Peyer's patch (tissue), 4 donors: ENCODE measurements around the gene RBBP8NL. TPM values are rescaled to one million over a fixed set of nuclear protein-coding genes. Genes with fewer than 3 reads are reported as not detected.

Source experiments
- DNase-seq, 3 donors: peaks; one replicate each; pipeline ENCODE4 v3.0.0-alpha.2; 2017 to 2019
- H3K27ac ChIP-seq, 4 donors: fragments of 200-600 bp; sonication (generic); one replicate each; pipeline ENCODE4 v1.5.1; 2016 to 2019
- H3K27me3 ChIP-seq, 2 donors: fragments of 200-600 bp; sonication (generic); one replicate each; pipeline ENCODE4 v1.5.1; 2019
- H3K36me3 ChIP-seq, 3 donors: fragments of 200-600 bp; sonication (generic); one replicate each; pipeline ENCODE4 v1.5.1; 2016 to 2019
- H3K4me1 ChIP-seq, 4 donors: fragments of 200-600 bp; sonication (generic); one replicate each; pipeline ENCODE4 v1.5.1; 2016 to 2019
- H3K4me3 ChIP-seq, 4 donors: fragments of 200-600 bp; sonication (generic); 1 replicate in 3 of 4; 2 replicates in 1 of 4; pipeline ENCODE4 v1.5.1; 2016 to 2019; ENCODE audit warnings: mild to moderate bottlenecking in 1 of 4
- H3K9me3 ChIP-seq, 4 donors: fragments of 200-600 bp; sonication (generic); one replicate each; pipeline ENCODE4 v1.5.1; 2016 to 2019; ENCODE audit warnings: mild to moderate bottlenecking in 1 of 4
- POLR2A ChIP-seq, 2 donors: fragments of 450-650 bp; IDR thresholded peaks; one replicate each; pipeline ENCODE4 v1.5.1; 2017; ENCODE audit warnings: antibody characterized with exemption in 2 of 2, mild to moderate bottlenecking in 2 of 2, moderate library complexity in 2 of 2
- total RNA-seq, 4 donors: library from RNA; depleted of rRNA; stranded (reverse); fragments of >200 nt; gene quantifications; one replicate each; pipeline ENCODE4 v1.1.0, GENCODE V29; 2016
- TF ChIP-seq, protein P1 (sequence below), 6 experiments: fragments of 450-650 bp in 4 of 6; fragments of 200-600 bp in 2 of 6; sonication (generic) in 1 of 6; IDR thresholded peaks; one replicate each; pipeline ENCODE4 v1.5.1; 2017 to 2019; ENCODE audit warnings: antibody characterized with exemption in 6 of 6, mild to moderate bottlenecking in 3 of 6, moderate library complexity in 1 of 6

The RBBP8NL gene
- total RNA-seq, 4 donors from 2014 or later: 6.6 to 26.7 (median 13.4) TPM

DNA sequence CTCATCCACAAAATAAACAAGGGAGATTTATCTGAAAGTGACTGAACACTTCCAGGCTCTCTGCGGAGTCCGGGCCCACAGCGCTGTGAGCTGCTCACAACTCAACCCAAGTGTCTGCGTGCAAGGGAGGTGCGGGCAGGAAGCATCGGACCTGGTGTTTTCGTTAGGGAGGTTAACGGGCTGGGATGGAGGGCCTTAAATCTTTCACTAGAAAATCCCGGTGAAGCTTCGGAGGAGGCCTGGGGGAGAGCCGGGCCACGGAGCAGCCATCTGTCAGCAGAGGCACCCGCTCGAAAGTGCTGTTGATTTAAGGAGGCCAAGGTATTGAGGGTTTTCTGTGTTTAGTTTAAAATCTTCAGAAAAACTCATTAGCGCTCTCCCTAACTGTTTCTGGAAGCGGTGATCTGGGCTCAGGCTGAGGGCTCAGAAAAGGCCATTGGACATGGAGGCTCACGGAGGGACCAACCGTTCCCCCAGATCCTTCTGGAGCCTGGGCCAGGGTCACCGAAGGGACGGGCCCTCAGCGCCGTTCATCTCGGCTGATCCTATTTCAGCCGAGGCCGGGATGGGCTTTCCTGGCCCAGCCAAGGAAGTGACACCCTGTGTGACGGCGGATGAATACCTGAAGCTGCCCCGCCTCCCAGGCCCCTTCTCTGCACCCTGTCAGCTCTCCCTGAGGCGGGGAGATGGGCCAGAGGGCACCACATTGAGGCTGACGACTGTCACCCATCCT, 27.7 kb upstream of the RBBP8NL start:
- H3K27ac ChIP-seq: no peak overlapping the region
- no peaks in the 10 kb centered on the region for H3K27me3 ChIP-seq
- no peaks in the 10 kb centered on the region for H3K9me3 ChIP-seq
- H3K4me3 ChIP-seq: no peak overlapping the region
- TF ChIP-seq, protein P1, sequence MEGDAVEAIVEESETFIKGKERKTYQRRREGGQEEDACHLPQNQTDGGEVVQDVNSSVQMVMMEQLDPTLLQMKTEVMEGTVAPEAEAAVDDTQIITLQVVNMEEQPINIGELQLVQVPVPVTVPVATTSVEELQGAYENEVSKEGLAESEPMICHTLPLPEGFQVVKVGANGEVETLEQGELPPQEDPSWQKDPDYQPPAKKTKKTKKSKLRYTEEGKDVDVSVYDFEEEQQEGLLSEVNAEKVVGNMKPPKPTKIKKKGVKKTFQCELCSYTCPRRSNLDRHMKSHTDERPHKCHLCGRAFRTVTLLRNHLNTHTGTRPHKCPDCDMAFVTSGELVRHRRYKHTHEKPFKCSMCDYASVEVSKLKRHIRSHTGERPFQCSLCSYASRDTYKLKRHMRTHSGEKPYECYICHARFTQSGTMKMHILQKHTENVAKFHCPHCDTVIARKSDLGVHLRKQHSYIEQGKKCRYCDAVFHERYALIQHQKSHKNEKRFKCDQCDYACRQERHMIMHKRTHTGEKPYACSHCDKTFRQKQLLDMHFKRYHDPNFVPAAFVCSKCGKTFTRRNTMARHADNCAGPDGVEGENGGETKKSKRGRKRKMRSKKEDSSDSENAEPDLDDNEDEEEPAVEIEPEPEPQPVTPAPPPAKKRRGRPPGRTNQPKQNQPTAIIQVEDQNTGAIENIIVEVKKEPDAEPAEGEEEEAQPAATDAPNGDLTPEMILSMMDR (IDR thresholded peaks at IDR 0.05): no peak
- TF ChIP-seq POLR2A (IDR thresholded peaks at IDR 0.05): no peak
- peaks cover 0 to 13% (median 0%) of the 10 kb centered on the region in 4 donors for H3K4me1 ChIP-seq
- no peaks in the 10 kb centered on the region for H3K36me3 ChIP-seq
- no peak for DNase-seq

DNA sequence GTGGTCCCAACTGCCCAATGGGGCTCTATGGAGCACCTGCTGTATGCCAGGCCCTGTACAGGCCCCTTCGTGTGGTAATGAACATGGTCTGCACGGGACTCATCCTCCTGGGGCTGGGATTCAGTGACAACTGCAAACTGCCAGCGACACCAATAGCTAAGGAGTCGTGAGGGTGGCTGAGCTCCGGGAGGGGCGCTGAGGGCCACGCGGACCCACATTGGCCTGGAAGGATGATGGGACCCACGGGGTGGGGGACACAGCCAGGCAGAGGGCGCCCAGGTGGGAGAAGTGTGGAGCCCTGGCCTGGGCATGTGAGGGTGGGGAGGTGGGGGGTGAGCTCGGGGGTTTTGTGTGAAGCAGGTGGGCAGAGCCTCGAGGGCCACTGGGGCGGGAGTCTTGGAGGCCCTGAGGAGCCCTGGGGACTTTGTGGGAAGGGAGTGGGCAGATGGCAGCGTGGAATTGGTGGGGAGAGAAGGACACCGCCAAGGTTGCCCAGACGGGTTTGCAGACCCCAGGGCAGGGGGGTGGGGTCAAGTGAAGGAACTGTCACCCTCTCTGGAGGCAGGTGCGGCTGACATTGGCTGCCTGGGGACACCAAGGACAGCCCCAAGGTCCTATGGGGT, 26.0 kb upstream of the RBBP8NL start:
- DNase-seq: no peak
- Histone ChIP-seq H3K27me3 (no peaks in the 10 kb centered on the region), H3K4me1 (peaks cover 0 to 22% (median 0%) of the 10 kb centered on the region in 4 donors)

DNA sequence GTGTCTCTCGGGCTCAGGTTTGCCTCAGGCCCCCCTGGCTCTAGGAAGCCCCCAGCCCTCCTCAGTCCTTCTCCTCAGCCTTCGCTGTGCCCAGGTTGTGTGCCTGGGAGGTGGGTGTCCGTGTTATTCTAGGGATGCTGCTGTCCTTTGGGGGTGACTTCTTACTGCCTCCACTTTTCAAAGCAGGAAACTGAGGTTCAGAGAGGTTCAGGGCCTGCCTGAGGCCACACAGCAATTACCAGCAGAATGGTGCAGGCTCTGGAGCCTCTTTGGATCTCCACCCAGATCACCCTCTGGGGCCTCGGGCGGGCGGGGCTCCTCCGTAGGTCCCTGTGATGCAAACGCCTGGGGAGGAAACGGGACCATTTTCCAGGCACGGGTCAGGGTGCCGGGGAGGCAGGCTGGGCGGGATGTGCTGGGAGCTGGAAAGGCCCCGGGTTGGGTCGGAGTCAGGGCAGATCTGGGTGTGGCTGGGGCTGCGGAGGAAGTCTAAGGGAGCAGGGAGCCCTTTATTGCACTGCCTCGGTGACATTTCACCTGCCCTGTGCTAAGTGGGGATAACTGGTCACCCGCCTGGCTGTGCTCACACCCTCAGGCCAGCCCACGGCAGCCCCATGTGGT, 25.2 kb upstream of the RBBP8NL start:
- Histone ChIP-seq H3K36me3 (no peaks in the 10 kb centered on the region), H3K27me3 (no peaks in the 10 kb centered on the region), H3K27ac (no peak overlapping the region), H3K9me3 (no peaks in the 10 kb centered on the region), H3K4me1 (peaks cover 0 to 22% (median 0%) of the 10 kb centered on the region in 4 donors), H3K4me3 (no peak overlapping the region)
- peak in 2 of 3 donors; percentile 79 to 80 for DNase-seq
- no peak for TF ChIP-seq POLR2A (IDR thresholded peaks at IDR 0.05)
- TF ChIP-seq, protein P1 (IDR thresholded peaks at IDR 0.05): no peak

More for the DNA sequence above, 26.0 kb upstream of the RBBP8NL start:
- TF ChIP-seq, protein P1 (IDR thresholded peaks at IDR 0.05): no peak
- no peak for TF ChIP-seq POLR2A (IDR thresholded peaks at IDR 0.05)
- Histone ChIP-seq H3K9me3 (no peaks in the 10 kb centered on the region), H3K27ac (no peak overlapping the region), H3K36me3 (no peaks in the 10 kb centered on the region), H3K4me3 (no peak overlapping the region)

DNA sequence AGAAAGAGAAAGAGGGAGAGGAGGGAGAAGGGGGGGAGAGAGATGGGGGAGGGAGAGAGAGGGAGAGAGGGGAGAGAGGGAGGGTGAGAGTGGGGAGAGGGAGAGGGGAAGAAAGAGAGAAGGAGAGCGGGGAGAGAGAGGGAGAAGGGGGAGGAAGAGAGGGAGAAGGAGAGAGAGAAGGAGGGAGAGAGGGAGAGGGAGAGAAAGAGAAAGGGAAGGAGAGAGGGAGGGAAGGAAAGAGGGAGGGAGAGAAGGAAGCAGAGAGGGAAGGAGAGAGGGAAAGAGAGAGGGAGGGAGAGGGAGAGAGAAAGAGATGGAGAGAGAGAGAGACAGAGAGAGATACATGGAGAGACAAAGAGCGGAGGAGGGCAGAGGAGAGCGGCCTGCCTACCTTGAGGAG, 24.6 kb upstream of the RBBP8NL start:
- no peak overlapping the region for H3K4me3 ChIP-seq
- TF ChIP-seq POLR2A (IDR thresholded peaks at IDR 0.05): no peak
- TF ChIP-seq, protein P1 (IDR thresholded peaks at IDR 0.05): no peak
- no peak for DNase-seq
- peaks cover 0 to 22% (median 0%) of the 10 kb centered on the region in 4 donors for H3K4me1 ChIP-seq
- no peaks in the 10 kb centered on the region for H3K9me3 ChIP-seq
- H3K27me3 ChIP-seq: no peaks in the 10 kb centered on the region
- no peak overlapping the region for H3K27ac ChIP-seq
- no peaks in the 10 kb centered on the region for H3K36me3 ChIP-seq

DNA sequence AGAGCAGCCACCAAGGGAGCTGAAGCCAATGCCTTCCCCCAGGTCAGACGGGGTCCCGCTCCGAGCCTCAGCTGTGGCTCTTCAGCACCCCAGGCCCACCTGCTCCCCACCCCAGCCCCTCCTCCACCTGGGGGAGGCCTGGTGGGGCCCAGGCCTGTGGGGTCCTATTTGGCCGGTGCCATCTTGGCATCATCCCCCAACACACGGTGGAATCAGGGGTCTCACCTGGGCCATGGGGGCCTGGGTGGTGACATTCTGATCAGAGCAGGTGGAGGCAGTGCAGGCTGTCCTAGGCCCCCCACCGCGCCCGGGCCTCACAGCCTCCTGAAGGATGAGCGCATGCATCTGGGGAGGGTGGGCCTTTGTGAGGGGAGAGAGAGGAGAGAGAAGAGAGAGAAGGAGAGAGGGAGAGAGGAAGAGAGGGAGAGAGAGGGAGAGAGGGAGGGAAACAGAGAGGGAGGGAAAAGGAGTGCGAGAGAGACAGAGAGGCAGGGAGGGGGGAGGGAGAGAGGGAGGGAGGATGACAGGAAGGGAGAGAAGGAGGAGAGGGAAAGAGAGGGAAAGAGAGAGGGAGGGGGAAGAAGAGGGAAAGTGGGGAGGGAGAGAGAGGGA, 23.9 kb upstream of the RBBP8NL start:
- Histone ChIP-seq H3K4me1 (peaks cover 0 to 22% (median 0%) of the 10 kb centered on the region in 4 donors), H3K27ac (peak overlapping the region in 1 of 4 donors; percentile 90), H3K27me3 (no peaks in the 10 kb centered on the region), H3K36me3 (no peaks in the 10 kb centered on the region), H3K9me3 (no peaks in the 10 kb centered on the region), H3K4me3 (no peak overlapping the region)
- DNase-seq: no peak
- TF ChIP-seq POLR2A (IDR thresholded peaks at IDR 0.05): no peak
- TF ChIP-seq, protein P1 (IDR thresholded peaks at IDR 0.05): no peak
